Vagina (tissue), 2 donors: ENCODE results near the gene FST. TPM values are rescaled to one million over a fixed set of nuclear protein-coding genes. Genes with fewer than 3 reads are reported as not detected.

Experiments
- DNase-seq, 2 donors: peaks; one replicate each; pipeline ENCODE4 v3.0.0-alpha.2; 2017; ENCODE audit errors: extremely low spot score in 2 of 2
- H3K27ac ChIP-seq: fragments of 200-600 bp; sonication (generic); one replicate; pipeline ENCODE4 v1.5.1; 2019
- H3K27me3 ChIP-seq: fragments of 200-600 bp; sonication (generic); one replicate; pipeline ENCODE4 v1.5.1; 2019
- H3K36me3 ChIP-seq, 2 donors: fragments of 200-600 bp; sonication (generic); one replicate each; pipeline ENCODE4 v1.5.1; 2017 to 2019
- H3K4me1 ChIP-seq: fragments of 200-600 bp; sonication (generic); one replicate; pipeline ENCODE4 v1.5.1; 2019
- H3K4me3 ChIP-seq, 2 donors: fragments of 200-600 bp; sonication (generic); 1 replicate in 1 of 2; 2 replicates in 1 of 2; pipeline ENCODE4 v1.5.1; 2016 to 2019
- H3K9me3 ChIP-seq: fragments of 200-600 bp; sonication (generic); one replicate; pipeline ENCODE4 v1.5.1; 2019
- CTCF ChIP-seq, 3 experiments: fragments of 450-650 bp in 2 of 3; fragments of 200-600 bp in 1 of 3; sonication (generic) in 1 of 3; IDR thresholded peaks; one replicate each; pipeline ENCODE4 v1.5.1; 2017 to 2019; ENCODE audit warnings: antibody characterized with exemption in 3 of 3, mild to moderate bottlenecking in 2 of 3, moderate library complexity in 2 of 3
- POLR2A ChIP-seq, 2 donors: fragments of 450-650 bp; IDR thresholded peaks; one replicate each; pipeline ENCODE4 v1.6.1; 2017; ENCODE audit warnings: antibody characterized with exemption in 2 of 2, mild to moderate bottlenecking in 2 of 2, moderate library complexity in 2 of 2
- POLR2AphosphoS5 ChIP-seq, 2 donors: sonication (generic); formaldehyde crosslinking; IDR thresholded peaks; one replicate each; pipeline ENCODE4 v1.9.0; 2017; ENCODE audit warnings: antibody characterized with exemption in 2 of 2, mild to moderate bottlenecking in 2 of 2, low read depth in 1 of 2; ENCODE audit not compliant: insufficient read depth in 1 of 2
- intact Hi-C: fragments of 100-400 bp; cut with DNase I; formaldehyde crosslinking; loops from one replicate; pipeline ENCODE4 v1.15.1; 2023
- total RNA-seq: library from RNA; depleted of rRNA; stranded (reverse); fragments of >200 nt; gene quantifications from one replicate; pipeline ENCODE4 v1.2.3, GENCODE V29; 2016

The FST gene
- total RNA-seq, 1 donor from 2014 or later = 5.6 TPM

GRCh38 chr5:53456366-53456765 is 24.1 kb upstream of the FST start:
- H3K27me3 ChIP-seq = no peaks in the 10 kb centered on the region
- TF ChIP-seq POLR2AphosphoS5 (IDR thresholded peaks at IDR 0.05; ENCODE audit: insufficient read depth in 1 of 2, low read depth in 1 of 2) (no peak), CTCF (IDR thresholded peaks at IDR 0.05) (no peak), POLR2A (IDR thresholded peaks at IDR 0.05) (no peak)
- no peaks in the 10 kb centered on the region for H3K36me3 ChIP-seq
- H3K9me3 ChIP-seq = no peaks in the 10 kb centered on the region
- H3K27ac ChIP-seq = no peak overlapping the region
- intact Hi-C loops = no loop called here
- H3K4me3 ChIP-seq = no peak overlapping the region
- no peak for DNase-seq
- no peaks in the 10 kb centered on the region for H3K4me1 ChIP-seq

- Histone ChIP-seq H3K4me1 (no peaks in the 10 kb centered on the region), H3K4me3 (no peak overlapping the region), H3K9me3 (no peaks in the 10 kb centered on the region), H3K27ac (no peak overlapping the region), H3K27me3 (no peaks in the 10 kb centered on the region), H3K36me3 (no peaks in the 10 kb centered on the region)
- no peak for DNase-seq
- intact Hi-C loops = no loop called here
- no peak for TF ChIP-seq CTCF (IDR thresholded peaks at IDR 0.05)
- no peak for TF ChIP-seq POLR2AphosphoS5 (IDR thresholded peaks at IDR 0.05; ENCODE audit: insufficient read depth in 1 of 2, low read depth in 1 of 2)
- TF ChIP-seq POLR2A (IDR thresholded peaks at IDR 0.05) = no peak
Measured at GRCh38 chr5:53463909-53464621, 16.4 kb upstream of the FST start.

GRCh38 chr5:53464722-53465121 is 15.7 kb upstream of the FST start:
- no peak for TF ChIP-seq POLR2A (IDR thresholded peaks at IDR 0.05)
- TF ChIP-seq POLR2AphosphoS5 (IDR thresholded peaks at IDR 0.05; ENCODE audit: insufficient read depth in 1 of 2, low read depth in 1 of 2) = no peak
- TF ChIP-seq CTCF (IDR thresholded peaks at IDR 0.05) = no peak
- no peak overlapping the region for H3K27ac ChIP-seq

GRCh38 chr5:53469946-53470687 is 10.3 kb upstream of the FST start:
- no peak for DNase-seq
- Histone ChIP-seq H3K36me3 (no peaks in the 10 kb centered on the region), H3K27ac (no peak overlapping the region), H3K9me3 (no peaks in the 10 kb centered on the region), H3K4me1 (no peaks in the 10 kb centered on the region), H3K27me3 (no peaks in the 10 kb centered on the region), H3K4me3 (no peak overlapping the region)
- TF ChIP-seq CTCF (IDR thresholded peaks at IDR 0.05) = no peak
- no peak for TF ChIP-seq POLR2AphosphoS5 (IDR thresholded peaks at IDR 0.05; ENCODE audit: insufficient read depth in 1 of 2, low read depth in 1 of 2)
- no peak for TF ChIP-seq POLR2A (IDR thresholded peaks at IDR 0.05)
- intact Hi-C loops = loop anchor here (10.0 kb wide), 1 partner anchor 745 kb away; no protein-coding TSS in a partner anchor

More at GRCh38 chr5:53464722-53465121, 15.7 kb upstream of the FST start:
- Histone ChIP-seq H3K36me3 (no peaks in the 10 kb centered on the region), H3K27me3 (no peaks in the 10 kb centered on the region), H3K9me3 (no peaks in the 10 kb centered on the region), H3K4me3 (no peak overlapping the region), H3K4me1 (no peaks in the 10 kb centered on the region)
- DNase-seq = no peak
- intact Hi-C loops = no loop called here

- no peak for TF ChIP-seq CTCF (IDR thresholded peaks at IDR 0.05)
- TF ChIP-seq POLR2AphosphoS5 (IDR thresholded peaks at IDR 0.05; ENCODE audit: insufficient read depth in 1 of 2, low read depth in 1 of 2) = no peak
- no peak for TF ChIP-seq POLR2A (IDR thresholded peaks at IDR 0.05)
- no peaks in the 10 kb centered on the region for H3K36me3 ChIP-seq
- no peak for DNase-seq
- no peak overlapping the region for H3K4me3 ChIP-seq
- H3K27me3 ChIP-seq = no peaks in the 10 kb centered on the region
- H3K27ac ChIP-seq = no peak overlapping the region
- no peaks in the 10 kb centered on the region for H3K9me3 ChIP-seq
- intact Hi-C loops = loop anchor here (10.0 kb wide), 1 partner anchor 743 kb away; no protein-coding TSS in a partner anchor
- no peaks in the 10 kb centered on the region for H3K4me1 ChIP-seq
Measured at GRCh38 chr5:53472279-53472678, 8.2 kb upstream of the FST start.
